Stimulated activated CD4-positive, alpha-beta T cell treated with anti-CD3 and anti-CD28 coated beads, Interleukin-1b, Interleukin-23, amount 100 ng/mL, for 48 hours (primary cell): ENCODE data around the gene RHO.
"Not testable (repeated sequence)": the region's sequence is repeated elsewhere in the genome, so short reads cannot be mapped to it uniquely, and the experiment has no call there.

Experiments used
- DNase-seq: peaks from one replicate; pipeline ENCODE4 v3.0.0-alpha.2; 2020

The RHO gene

DNA sequence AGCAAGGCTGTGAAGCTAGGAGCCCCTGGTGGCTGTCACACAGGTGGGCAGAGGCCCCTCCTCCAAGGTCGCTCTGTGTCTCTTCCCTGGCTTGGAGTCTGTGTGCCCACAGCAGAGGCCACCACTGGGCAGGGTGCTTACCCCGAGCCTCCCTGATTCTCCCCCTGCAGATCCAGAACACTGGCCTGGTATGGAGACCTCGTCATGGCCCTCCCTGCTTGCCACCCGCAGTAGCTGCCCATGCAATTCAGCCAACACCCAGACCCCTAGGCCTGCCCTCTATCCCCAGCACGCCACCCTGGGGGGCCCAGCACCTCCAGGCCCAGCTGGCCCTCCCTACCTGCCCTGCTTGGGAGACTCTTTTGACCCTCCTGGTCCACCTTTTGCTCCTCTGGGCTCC, 5.5 kb upstream of the RHO start:
- no peak for DNase-seq

- DNase-seq: no peak
Observed at GRCh38 chr3:129524081-129524480, 4.4 kb upstream of the RHO start.

GRCh38 chr3:129525341-129525968, 3.0 kb upstream of the RHO start:
- DNase-seq: peak; percentile 16

- no peak for DNase-seq
Observed at GRCh38 chr3:129526121-129526900, 2.1 kb upstream of the RHO start.

- DNase-seq: no peak
Observed at GRCh38 chr3:129527262-129527661, 1.2 kb upstream of the RHO start.

DNA sequence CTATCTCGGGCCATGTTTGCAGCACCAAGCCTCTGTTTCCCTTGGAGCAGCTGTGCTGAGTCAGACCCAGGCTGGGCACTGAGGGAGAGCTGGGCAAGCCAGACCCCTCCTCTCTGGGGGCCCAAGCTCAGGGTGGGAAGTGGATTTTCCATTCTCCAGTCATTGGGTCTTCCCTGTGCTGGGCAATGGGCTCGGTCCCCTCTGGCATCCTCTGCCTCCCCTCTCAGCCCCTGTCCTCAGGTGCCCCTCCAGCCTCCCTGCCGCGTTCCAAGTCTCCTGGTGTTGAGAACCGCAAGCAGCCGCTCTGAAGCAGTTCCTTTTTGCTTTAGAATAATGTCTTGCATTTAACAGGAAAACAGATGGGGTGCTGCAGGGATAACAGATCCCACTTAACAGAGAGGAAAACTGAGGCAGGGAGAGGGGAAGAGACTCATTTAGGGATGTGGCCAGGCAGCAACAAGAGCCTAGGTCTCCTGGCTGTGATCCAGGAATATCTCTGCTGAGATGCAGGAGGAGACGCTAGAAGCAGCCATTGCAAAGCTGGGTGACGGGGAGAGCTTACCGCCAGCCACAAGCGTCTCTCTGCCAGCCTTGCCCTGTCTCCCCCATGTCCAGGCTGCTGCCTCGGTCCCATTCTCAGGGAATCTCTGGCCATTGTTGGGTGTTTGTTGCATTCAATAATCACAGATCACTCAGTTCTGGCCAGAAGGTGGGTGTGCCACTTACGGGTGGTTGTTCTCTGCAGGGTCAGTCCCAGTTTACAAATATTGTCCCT, 1.2 kb downstream of the RHO start:
- DNase-seq: no peak

DNA sequence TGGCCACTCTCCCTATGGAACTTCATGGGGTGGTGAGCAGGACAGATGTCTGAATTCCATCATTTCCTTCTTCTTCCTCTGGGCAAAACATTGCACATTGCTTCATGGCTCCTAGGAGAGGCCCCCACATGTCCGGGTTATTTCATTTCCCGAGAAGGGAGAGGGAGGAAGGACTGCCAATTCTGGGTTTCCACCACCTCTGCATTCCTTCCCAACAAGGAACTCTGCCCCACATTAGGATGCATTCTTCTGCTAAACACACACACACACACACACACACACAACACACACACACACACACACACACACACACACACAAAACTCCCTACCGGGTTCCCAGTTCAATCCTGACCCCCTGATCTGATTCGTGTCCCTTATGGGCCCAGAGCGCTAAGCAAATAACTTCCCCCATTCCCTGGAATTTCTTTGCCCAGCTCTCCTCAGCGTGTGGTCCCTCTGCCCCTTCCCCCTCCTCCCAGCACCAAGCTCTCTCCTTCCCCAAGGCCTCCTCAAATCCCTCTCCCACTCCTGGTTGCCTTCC, 1.9 kb downstream of the RHO start:
- no peak for DNase-seq

- DNase-seq: no peak
Observed at GRCh38 chr3:129530821-129531220, 2.4 kb downstream of the RHO start.

- DNase-seq: no peak
Observed at GRCh38 chr3:129531699-129532098, 3.3 kb downstream of the RHO start.

DNA sequence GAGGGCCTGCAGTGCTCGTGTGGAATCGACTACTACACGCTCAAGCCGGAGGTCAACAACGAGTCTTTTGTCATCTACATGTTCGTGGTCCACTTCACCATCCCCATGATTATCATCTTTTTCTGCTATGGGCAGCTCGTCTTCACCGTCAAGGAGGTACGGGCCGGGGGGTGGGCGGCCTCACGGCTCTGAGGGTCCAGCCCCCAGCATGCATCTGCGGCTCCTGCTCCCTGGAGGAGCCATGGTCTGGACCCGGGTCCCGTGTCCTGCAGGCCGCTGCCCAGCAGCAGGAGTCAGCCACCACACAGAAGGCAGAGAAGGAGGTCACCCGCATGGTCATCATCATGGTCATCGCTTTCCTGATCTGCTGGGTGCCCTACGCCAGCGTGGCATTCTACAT, 3.8 kb downstream of the RHO start:
- DNase-seq: no peak

DNA sequence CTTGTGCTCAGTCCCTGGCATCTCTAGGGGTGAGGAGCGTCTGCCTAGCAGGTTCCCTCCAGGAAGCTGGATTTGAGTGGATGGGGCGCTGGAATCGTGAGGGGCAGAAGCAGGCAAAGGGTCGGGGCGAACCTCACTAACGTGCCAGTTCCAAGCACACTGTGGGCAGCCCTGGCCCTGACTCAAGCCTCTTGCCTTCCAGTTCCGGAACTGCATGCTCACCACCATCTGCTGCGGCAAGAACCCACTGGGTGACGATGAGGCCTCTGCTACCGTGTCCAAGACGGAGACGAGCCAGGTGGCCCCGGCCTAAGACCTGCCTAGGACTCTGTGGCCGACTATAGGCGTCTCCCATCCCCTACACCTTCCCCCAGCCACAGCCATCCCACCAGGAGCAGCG, 5.0 kb downstream of the RHO start:
- no peak for DNase-seq

- DNase-seq: no peak
Observed at GRCh38 chr3:129534428-129535027, 6.1 kb downstream of the RHO start.

GRCh38 chr3:129535075-129535474, 6.6 kb downstream of the RHO start:
- DNase-seq: no peak

- no peak for DNase-seq
Observed at GRCh38 chr3:129536374-129536667, 7.9 kb downstream of the RHO start.

DNA sequence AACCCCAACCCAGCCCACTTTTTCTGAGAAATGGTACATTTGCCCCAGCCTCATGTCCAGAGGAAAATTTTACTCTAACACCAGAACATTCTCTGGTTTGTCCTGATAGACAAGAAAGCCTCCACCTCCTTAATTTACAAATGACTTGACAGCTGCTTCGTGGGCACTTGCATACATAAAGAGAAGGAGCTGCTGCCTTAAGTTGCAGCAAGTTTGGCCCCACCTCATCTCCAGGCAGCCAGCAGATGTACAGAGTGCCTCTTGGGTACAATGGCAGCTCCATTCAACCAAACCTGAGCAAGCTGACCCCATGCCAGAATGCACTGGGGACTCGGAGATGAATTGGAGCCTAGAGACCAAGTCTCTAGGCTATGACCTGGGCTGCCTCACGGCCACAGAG, 8.4 kb downstream of the RHO start:
- DNase-seq: no peak

DNA sequence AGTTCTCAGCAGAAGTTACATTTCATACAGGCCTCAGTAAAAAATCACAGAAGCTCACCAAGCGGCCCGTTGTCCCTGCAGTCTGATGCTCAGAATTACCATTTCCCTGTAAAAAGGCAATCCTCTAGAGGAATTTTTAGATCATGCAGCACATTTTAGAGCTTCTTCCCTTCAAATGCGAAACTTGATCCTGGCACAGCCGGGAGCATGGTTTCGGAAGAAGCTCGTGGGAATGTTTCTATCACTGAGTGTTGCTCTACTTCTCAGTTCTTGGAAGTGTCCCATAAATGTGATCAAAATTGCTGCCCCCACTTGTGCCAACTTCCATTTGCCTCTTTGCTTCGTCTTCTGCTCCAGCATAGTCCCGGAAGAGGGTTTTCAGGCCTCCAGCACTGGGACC, 10.8 kb downstream of the RHO start:
- no peak for DNase-seq

DNA sequence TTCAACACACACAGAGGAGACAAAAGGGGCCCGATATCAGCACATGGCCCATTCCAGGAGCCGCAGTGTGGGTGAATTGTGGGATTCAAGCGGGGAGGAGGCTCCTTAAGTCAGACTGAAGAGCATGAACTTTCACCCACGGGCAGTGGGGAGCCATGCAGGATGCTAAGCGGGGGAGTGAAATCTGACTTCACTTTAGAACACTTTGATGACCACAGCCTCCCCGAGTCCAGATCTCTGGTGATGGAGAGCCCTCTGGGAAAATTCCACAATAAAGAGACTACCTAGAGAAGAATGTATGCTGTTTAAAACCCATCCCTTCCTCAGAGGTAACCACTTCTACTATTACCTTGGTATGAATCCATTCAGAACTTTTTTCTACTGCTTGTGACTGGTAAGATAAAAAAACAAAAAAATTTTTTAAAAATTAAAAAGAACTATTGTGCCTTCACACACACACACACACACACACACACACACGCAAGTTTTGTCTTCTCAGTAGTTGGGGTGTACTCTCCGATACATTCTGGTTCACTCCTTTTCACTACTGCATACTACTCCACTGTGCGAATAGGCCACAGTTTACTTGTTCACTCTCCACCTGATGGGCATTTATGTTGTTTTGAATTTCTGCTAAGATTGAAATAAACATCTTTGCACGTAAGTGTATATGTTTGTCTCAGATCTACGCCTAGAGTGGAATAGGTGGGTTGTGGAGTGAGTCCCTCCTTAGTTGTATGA, 12.5 kb downstream of the RHO start:
- no peak for DNase-seq

- DNase-seq: no peak
Observed at GRCh38 chr3:129542747-129543146, 14.3 kb downstream of the RHO start.

- DNase-seq: no peak
Observed at GRCh38 chr3:129543156-129543790, 14.8 kb downstream of the RHO start, which contains the start of gene H1-8. Gene H1-8 (plus strand): TSS chr3:129543175. CDS start chr3:129543219, 44 bp downstream.

DNA sequence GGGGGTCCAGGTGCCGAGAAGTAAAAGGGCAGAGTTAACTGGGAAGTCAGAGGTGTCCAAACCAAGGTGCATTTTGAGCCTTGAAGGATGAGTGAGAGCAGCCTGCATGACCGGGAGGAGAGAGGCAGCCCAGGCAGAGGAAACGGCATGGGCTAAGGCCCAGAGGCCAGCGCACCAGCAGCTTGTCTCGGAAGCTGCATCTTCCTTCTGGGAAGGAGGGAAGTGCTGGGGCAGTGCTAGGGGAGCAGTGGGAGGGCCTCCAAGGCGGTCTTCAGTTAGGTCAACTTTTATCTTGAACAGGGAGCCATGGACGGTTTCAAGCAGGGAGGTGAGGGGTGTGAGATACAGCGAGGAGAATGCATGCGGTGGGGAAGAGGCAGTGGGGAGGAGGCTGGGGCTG, 15.6 kb downstream of the RHO start:
- no peak for DNase-seq

- not testable (repeated sequence) for DNase-seq
Observed at GRCh38 chr3:129545951-129546350, 17.5 kb downstream of the RHO start.

DNA sequence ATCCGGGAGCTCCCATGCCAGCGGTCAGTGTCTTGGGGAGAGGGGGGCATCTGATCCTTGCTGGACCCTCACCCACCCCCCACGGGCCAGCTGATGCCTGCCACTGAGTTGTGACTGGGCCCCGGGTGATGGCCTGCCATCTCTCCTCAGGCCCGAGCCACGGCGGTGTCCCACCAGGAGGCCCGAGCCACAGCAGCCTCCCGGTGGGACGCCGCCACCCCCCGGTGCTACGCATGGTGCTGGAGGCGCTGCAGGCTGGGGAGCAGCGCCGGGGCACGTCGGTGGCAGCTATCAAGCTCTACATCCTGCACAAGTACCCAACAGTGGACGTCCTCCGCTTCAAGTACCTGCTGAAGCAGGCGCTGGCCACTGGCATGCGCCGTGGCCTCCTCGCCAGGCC, 18.8 kb downstream of the RHO start:
- DNase-seq: no peak
